Measurements from ENCODE around the gene C1QTNF9B. TPM values are rescaled to one million over a fixed set of nuclear protein-coding genes. Genes with fewer than 3 reads are reported as not detected.
"Not testable (repeated sequence)": the region's sequence is repeated elsewhere in the genome, so short reads cannot be mapped to it uniquely, and the experiment has no call there.

Gene C1QTNF9B
- total RNA-seq, 1 donor from 2014 or later: not detected

DNA sequence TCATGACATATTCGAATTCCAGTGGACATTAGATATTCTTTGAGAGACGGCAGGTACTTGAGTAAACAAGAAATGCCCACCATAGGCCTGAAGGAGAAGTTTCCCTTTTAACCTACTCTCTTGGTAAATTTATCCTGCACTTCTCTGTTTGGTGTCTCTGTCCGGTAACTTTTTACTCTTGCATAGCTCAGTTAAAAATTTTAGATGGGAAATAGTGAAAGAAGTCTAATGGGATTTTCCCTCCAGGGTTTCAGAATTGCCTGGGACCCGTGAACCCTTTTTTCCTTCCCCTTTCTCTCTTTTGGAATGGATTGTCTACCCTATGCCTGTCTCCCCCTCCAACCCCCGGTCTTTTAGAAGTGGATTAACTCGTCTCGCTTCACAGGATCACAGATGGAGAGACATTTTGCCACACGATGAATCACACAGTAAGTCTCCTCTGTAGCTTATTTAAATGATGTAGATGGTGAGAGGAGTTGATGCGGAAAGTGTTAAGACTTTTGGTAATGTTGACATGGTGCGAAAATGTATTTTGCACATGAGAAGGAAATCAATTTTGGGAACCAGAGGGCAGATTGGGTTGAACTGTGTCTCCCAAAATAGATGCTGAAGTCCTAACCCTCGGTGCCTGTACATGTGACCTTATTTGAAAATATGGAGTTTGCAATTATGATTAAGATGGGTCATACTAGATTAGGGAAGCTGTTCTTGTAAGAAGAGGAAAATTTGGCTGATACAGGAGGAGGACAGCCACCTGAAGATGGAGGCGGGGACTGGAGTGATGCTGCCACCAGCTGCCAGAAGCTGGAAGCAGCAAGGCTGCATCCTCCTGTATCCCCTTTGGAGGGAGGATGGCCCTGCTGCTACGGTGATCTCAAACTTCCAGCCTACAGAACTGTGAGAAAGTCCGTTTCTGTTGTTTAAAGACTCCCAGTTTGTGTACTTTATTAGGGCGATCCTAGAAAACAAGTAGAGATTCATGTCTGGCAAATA lies 7.4 kb downstream of the C1QTNF9B start:
- ATAC-seq (no peak), DNase-seq (no peak)
- Histone ChIP-seq H3K9me3 (no peaks in the 10 kb centered on the region), H3K4me1 (peaks cover 14% of the 10 kb centered on the region), H3K36me3 (peaks cover 6% of the 10 kb centered on the region), H3K27ac (peak overlapping the region; percentile 87), H3K4me3 (peak overlapping the region; percentile 72), H3K27me3 (ENCODE audit: low read depth) (no peaks in the 10 kb centered on the region)
- intact Hi-C loops (cut with DNase I): no loop called here
- TF ChIP-seq, protein P1, sequence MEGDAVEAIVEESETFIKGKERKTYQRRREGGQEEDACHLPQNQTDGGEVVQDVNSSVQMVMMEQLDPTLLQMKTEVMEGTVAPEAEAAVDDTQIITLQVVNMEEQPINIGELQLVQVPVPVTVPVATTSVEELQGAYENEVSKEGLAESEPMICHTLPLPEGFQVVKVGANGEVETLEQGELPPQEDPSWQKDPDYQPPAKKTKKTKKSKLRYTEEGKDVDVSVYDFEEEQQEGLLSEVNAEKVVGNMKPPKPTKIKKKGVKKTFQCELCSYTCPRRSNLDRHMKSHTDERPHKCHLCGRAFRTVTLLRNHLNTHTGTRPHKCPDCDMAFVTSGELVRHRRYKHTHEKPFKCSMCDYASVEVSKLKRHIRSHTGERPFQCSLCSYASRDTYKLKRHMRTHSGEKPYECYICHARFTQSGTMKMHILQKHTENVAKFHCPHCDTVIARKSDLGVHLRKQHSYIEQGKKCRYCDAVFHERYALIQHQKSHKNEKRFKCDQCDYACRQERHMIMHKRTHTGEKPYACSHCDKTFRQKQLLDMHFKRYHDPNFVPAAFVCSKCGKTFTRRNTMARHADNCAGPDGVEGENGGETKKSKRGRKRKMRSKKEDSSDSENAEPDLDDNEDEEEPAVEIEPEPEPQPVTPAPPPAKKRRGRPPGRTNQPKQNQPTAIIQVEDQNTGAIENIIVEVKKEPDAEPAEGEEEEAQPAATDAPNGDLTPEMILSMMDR (IDR thresholded peaks at IDR 0.05): no peak

- DNase-seq (peak; percentile 96), ATAC-seq (peak; percentile 99)
- H3K27me3 ChIP-seq (ENCODE audit: low read depth): no peaks in the 10 kb centered on the region
- TF ChIP-seq, protein P1 (IDR thresholded peaks at IDR 0.05): peak; percentile 84
- no peaks in the 10 kb centered on the region for H3K9me3 ChIP-seq
- peak within 1 kb of the TSS; percentile 72 for H3K4me3 ChIP-seq
- peaks cover 13% of the 10 kb centered on the region for H3K36me3 ChIP-seq
- intact Hi-C loops (cut with DNase I): no loop called here
- peak within 1 kb of the TSS; percentile 87 for H3K27ac ChIP-seq
- H3K4me1 ChIP-seq: peaks cover 14% of the 10 kb centered on the region
Measured at GRCh38 chr13:23888658-23889614, 8.4 kb downstream of the C1QTNF9B start, which contains the start of gene MIPEP. MIPEP (minus strand) TSS chr13:23889400; CDS start chr13:23889320, 80 bp downstream.

- DNase-seq; H3K4me3 ChIP-seq; H3K27me3 ChIP-seq (ENCODE audit: low read depth); H3K9me3 ChIP-seq; intact Hi-C loops (cut with DNase I); H3K27ac ChIP-seq; ATAC-seq: not testable (repeated sequence)
- H3K4me1 ChIP-seq: peaks cover 10% of the 10 kb centered on the region
- H3K36me3 ChIP-seq: peaks cover 17% of the 10 kb centered on the region
Measured at GRCh38 chr13:23884361-23884760, 12.9 kb downstream of the C1QTNF9B start.

- intact Hi-C loops (cut with DNase I): no loop called here
- peaks cover 28% of the 10 kb centered on the region for H3K36me3 ChIP-seq
- H3K4me3 ChIP-seq: no peak overlapping the region
- DNase-seq (no peak), ATAC-seq (no peak)
- peaks cover 6% of the 10 kb centered on the region for H3K4me1 ChIP-seq
- H3K9me3 ChIP-seq: no peaks in the 10 kb centered on the region
- TF ChIP-seq, protein P1 (IDR thresholded peaks at IDR 0.05): no peak
- no peaks in the 10 kb centered on the region for H3K27me3 ChIP-seq (ENCODE audit: low read depth)
- no peak overlapping the region for H3K27ac ChIP-seq
Measured at GRCh38 chr13:23883255-23883654, 14.0 kb downstream of the C1QTNF9B start.

DNA sequence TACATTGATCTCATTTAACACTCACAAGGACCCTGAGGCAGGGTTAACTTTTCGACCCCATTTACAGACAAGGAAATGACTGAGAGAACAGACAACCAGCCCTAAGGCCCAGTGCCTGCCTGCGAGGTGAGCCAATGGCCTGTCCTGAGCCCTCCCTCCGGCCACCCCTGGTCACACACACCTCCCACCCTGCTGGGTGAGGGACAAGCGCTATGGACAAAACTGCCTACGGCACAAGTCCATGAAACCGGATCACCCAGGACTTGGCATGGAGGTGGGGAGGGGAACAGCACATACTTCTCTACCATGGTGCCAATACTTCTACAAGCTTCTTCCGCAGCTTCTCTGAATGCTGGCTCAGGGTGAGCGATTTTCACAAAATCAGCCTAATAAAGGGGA lies 15.9 kb downstream of the C1QTNF9B start:
- ATAC-seq, DNase-seq: not testable (repeated sequence)
- peaks cover 29% of the 10 kb centered on the region for H3K36me3 ChIP-seq

GRCh38 chr13:23880493-23881401 lies 16.6 kb downstream of the C1QTNF9B start:
- H3K4me3 ChIP-seq; H3K4me1 ChIP-seq; DNase-seq; H3K9me3 ChIP-seq; H3K27ac ChIP-seq; intact Hi-C loops (cut with DNase I); H3K27me3 ChIP-seq (ENCODE audit: low read depth): not testable (repeated sequence)
- H3K36me3 ChIP-seq: peaks cover 29% of the 10 kb centered on the region
- peak in 1 of 2 donors; percentile 41 for ATAC-seq

More for the DNA sequence above, 15.9 kb downstream of the C1QTNF9B start:
- H3K9me3 ChIP-seq; H3K27me3 ChIP-seq (ENCODE audit: low read depth); H3K4me1 ChIP-seq; H3K27ac ChIP-seq; intact Hi-C loops (cut with DNase I); H3K4me3 ChIP-seq: not testable (repeated sequence)
